K562 (cell line): ENCODE results near the gene CCDC77. TPM values are rescaled to one million over a fixed set of nuclear protein-coding genes. Genes with fewer than 3 reads are reported as not detected.

Experiments used
- ATAC-seq: fragments of 200-7000 bp; cut with Tn5 transposase; 3 replicates; pipeline ENCODE4 v1.9.1; 2020; ENCODE audit warnings: moderate library complexity
- BruUV-seq: library from RNA; stranded (reverse); fragments of 400-500 nt; replicated peaks from 2 replicates; lab custom pipeline; 2021; lab: Mats Ljungman, UMichigan
- CTCF ChIA-PET: fragments of 300-600 bp; formaldehyde crosslinking; extraction: SDS; loops from one replicate; lab custom pipeline; 2021; ENCODE audit warnings: low intra/inter-chr PET ratio; lab: Yijun Ruan, JAX
- POLR2A ChIA-PET: fragments of 300-600, 350-650 bp; sonication (Branson Sonifier 250); formaldehyde crosslinking; extraction: SDS; loops from one replicate; lab custom pipeline; 2021; ENCODE audit warnings: antibody characterized with exemption, inconsistent platforms; lab: Yijun Ruan, JAX
- DNase-seq, 4 experiments: peaks; one replicate each; pipeline versions ENCODE4 v3.0.0 to v3.0.0-alpha.2; 2011 to 2018; ENCODE audit warnings: low spot score in 3 of 4, mixed read lengths in 3 of 4; ENCODE audit errors: extremely low read depth in 1 of 4
- FAIRE-seq: peaks from 2 replicates; lab custom pipeline; 2011; peaks lifted over from hg19 to GRCh38; lab: Jason Lieb, UNC
- H2AFZ ChIP-seq: 2 replicates; pipeline ENCODE4 v1.6.0; 2011; ENCODE audit warnings: low read depth, low read length, control low read depth, inconsistent platforms
- H3K27ac ChIP-seq: fragments of 200-600 bp; 3 replicates; pipeline ENCODE4 v1.8.0; 2011; ENCODE audit warnings: low read depth, mild to moderate bottlenecking, control low read depth, inconsistent platforms, low read length, moderate library complexity, mixed read lengths; ENCODE audit errors: extremely low read depth
- H3K27me3 ChIP-seq, 2 experiments: fragments of 300-600 bp in 1 of 2; 2 replicates in 1 of 2; 3 replicates in 1 of 2; pipeline versions ENCODE4 v1.6.0 to v1.8.0; 2011; ENCODE audit warnings: inconsistent platforms in 2 of 2, low read length in 2 of 2, mild to moderate bottlenecking in 1 of 2, mixed read lengths in 1 of 2, moderate library complexity in 1 of 2; ENCODE audit not compliant: control insufficient read depth in 2 of 2, insufficient read depth in 2 of 2
- H3K36me3 ChIP-seq: fragments of 300-600 bp; 3 replicates; pipeline ENCODE4 v1.8.0; 2011; ENCODE audit warnings: mild to moderate bottlenecking, low read length, inconsistent platforms; ENCODE audit not compliant: control insufficient read depth, insufficient read depth
- H3K4me1 ChIP-seq, 2 experiments: fragments of 200-600 bp in 1 of 2; replicated peaks in 1 of 2; 2 replicates in 1 of 2; 3 replicates in 1 of 2; pipeline versions ENCODE4 v1.5.1 to v1.8.0; 2011; ENCODE audit warnings: inconsistent platforms in 2 of 2, low read length in 2 of 2, mild to moderate bottlenecking in 1 of 2, mixed read lengths in 1 of 2, moderate library complexity in 1 of 2; ENCODE audit not compliant: control insufficient read depth in 2 of 2, insufficient read depth in 2 of 2
- H3K4me2 ChIP-seq: 2 replicates; pipeline ENCODE4 v1.6.1; 2011; ENCODE audit warnings: low read length, control low read depth, inconsistent platforms, mixed read lengths; ENCODE audit not compliant: insufficient read depth
- H3K4me3 ChIP-seq: fragments of 200-600 bp; sonication (generic), shearing (Covaris generic); 2 replicates; pipeline ENCODE4 v1.5.1; 2016; ENCODE audit warnings: control low read depth, inconsistent platforms
- H3K79me2 ChIP-seq: fragments of 200-600 bp; 3 replicates; pipeline ENCODE4 v1.8.0; 2011; ENCODE audit warnings: low read length, inconsistent platforms; ENCODE audit not compliant: control insufficient read depth, insufficient read depth
- H3K9ac ChIP-seq, 2 experiments: 2 replicates each; pipeline versions ENCODE4 v1.6.0 to v1.6.1; 2011; ENCODE audit warnings: low read depth in 2 of 2, low read length in 2 of 2, control low read depth in 1 of 2, inconsistent platforms in 1 of 2, mild to moderate bottlenecking in 1 of 2, mixed read lengths in 1 of 2; ENCODE audit not compliant: insufficient read depth in 1 of 2
- H3K9me1 ChIP-seq: one replicate; pipeline ENCODE4 v1.6.0; 2011; ENCODE audit warnings: inconsistent platforms, mild to moderate bottlenecking, low read length, moderate library complexity; ENCODE audit not compliant: control insufficient read depth, insufficient read depth
- H3K9me3 ChIP-seq: replicated peaks from 2 replicates; pipeline ENCODE4 v1.5.1; 2011; ENCODE audit warnings: low read depth, low read length, inconsistent platforms; ENCODE audit not compliant: control insufficient read depth, insufficient read depth
- H4K20me1 ChIP-seq: replicated peaks from 2 replicates; pipeline ENCODE4 v1.6.1; 2011; ENCODE audit warnings: low read length, inconsistent platforms, mixed read lengths; ENCODE audit not compliant: control insufficient read depth, insufficient read depth
- CTBP1 ChIP-seq: fragments of 450-650 bp; IDR thresholded peaks from 2 replicates; pipeline ENCODE4 v1.6.1; 2016; ENCODE audit warnings: borderline replicate concordance
- DPF2 ChIP-seq: fragments of 450-650 bp; IDR thresholded peaks from 2 replicates; pipeline ENCODE4 v1.6.1; 2016
- FOXK1 ChIP-seq: sonication (generic); formaldehyde crosslinking; IDR thresholded peaks from 2 replicates; pipeline ENCODE4 v1.8.0; 2022; ENCODE audit warnings: missing genetic modification reagents, mild to moderate bottlenecking, borderline replicate concordance
- GATA2 ChIP-seq: sonication (generic); formaldehyde crosslinking; IDR thresholded peaks from 2 replicates; pipeline ENCODE4 v1.4.0; 2020; ENCODE audit warnings: mild to moderate bottlenecking, missing genetic modification reagents
- HLTF ChIP-seq: fragments of 450-650 bp; IDR thresholded peaks from 2 replicates; pipeline ENCODE4 v1.6.1; 2016
- HMG20A ChIP-seq: fragments of 450-650 bp; formaldehyde crosslinking; conservative IDR thresholded peaks from 2 replicates; pipeline ENCODE4 v1.4.0; 2020; ENCODE audit warnings: mild to moderate bottlenecking, mixed read lengths
- ILK ChIP-seq: fragments of 450-650 bp; IDR thresholded peaks from 2 replicates; pipeline ENCODE4 v1.6.1; 2016; ENCODE audit warnings: missing genetic modification characterization, low read depth, mild to moderate bottlenecking, missing compliant biosample characterization, moderate library complexity, borderline replicate concordance
- KHSRP ChIP-seq: fragments of 450-650 bp; IDR thresholded peaks from 2 replicates; pipeline ENCODE4 v1.6.1; 2017
- NR2C2 ChIP-seq, 2 experiments: fragments of 200-800 bp in 1 of 2; sonication (Bioruptor generic) in 1 of 2; sonication (generic) in 1 of 2; formaldehyde crosslinking in 1 of 2; IDR thresholded peaks; 2 replicates each; pipeline versions ENCODE4 v1.6.1 to v1.8.0; 2016 to 2022; ENCODE audit warnings: mild to moderate bottlenecking in 1 of 2, missing compliant biosample characterization in 1 of 2, missing genetic modification characterization in 1 of 2, missing genetic modification reagents in 1 of 2
- PRPF4 ChIP-seq: fragments of 200-400 bp; formaldehyde crosslinking; IDR thresholded peaks from one replicate; pipeline ENCODE4 v1.6.1; 2017; ENCODE audit warnings: low read length, low read depth, mild to moderate bottlenecking; ENCODE audit not compliant: insufficient read depth, poor library complexity, severe bottlenecking
- REST ChIP-seq, 2 experiments: fragments of 450-650 bp; formaldehyde crosslinking in 1 of 2; IDR thresholded peaks; 2 replicates each; pipeline versions ENCODE4 v1.4.0 to v1.6.1; 2014 to 2020; ENCODE audit warnings: mild to moderate bottlenecking in 2 of 2, borderline replicate concordance in 1 of 2, low read depth in 1 of 2
- RHOXF2B ChIP-seq: fragments of 250-450 bp; sonication (Bioruptor Pico); conservative IDR thresholded peaks from 2 replicates; pipeline ENCODE4 v1.5.1; 2021
- TAF1 ChIP-seq: IDR thresholded peaks from 2 replicates; pipeline ENCODE4 v1.6.1; 2011; ENCODE audit warnings: mild to moderate bottlenecking, low read length, moderate library complexity; ENCODE audit not compliant: insufficient read depth, control insufficient read depth, severe bottlenecking; ENCODE audit errors: extremely low read depth
- TFAM ChIP-seq: fragments of 250-450 bp; sonication (Bioruptor Pico); conservative IDR thresholded peaks from 2 replicates; pipeline ENCODE4 v1.5.0; 2021; ENCODE audit warnings: mild to moderate bottlenecking, moderate library complexity
- ZKSCAN8 ChIP-seq: fragments of 200-800 bp; sonication (Bioruptor generic); IDR thresholded peaks from 2 replicates; pipeline ENCODE4 v1.6.1; 2016; ENCODE audit warnings: missing genetic modification characterization, missing compliant biosample characterization
- WGBS: fragments of 100-300 bp; shearing (Covaris generic); methylation state at CpG from one replicate; pipeline ENCODE4 v1.1.6; 2016; ENCODE audit warnings: low coverage, mixed read lengths; ENCODE audit not compliant: insufficient coverage; ENCODE audit errors: missing lambda C conversion rate; 5-methylcytosine and 5-hydroxymethylcytosine counted together
- in situ Hi-C: fragments of 300-500 bp; cut with MboI; formaldehyde crosslinking; loops from 4 replicates; pipeline ENCODE4 v1.15.0; 2018; ENCODE audit warnings: inconsistent platforms, mixed read lengths
- intact Hi-C: fragments of 100-400 bp; cut with micrococcal nuclease; formaldehyde crosslinking; loops from 2 replicates; pipeline ENCODE4 v1.14.2; 2022
- polyA plus RNA-seq, 8 experiments: library from polyadenylated mRNA; depleted of rRNA in 4 of 8; stranded (reverse) in 5 of 8; unstranded in 3 of 8; fragments of >200 nt; fragmentation: Nextera tagmentation in 2 of 8; fragmentation: Illumina TruSeq in 1 of 8; extraction: Ambion mirVana in 2 of 8; extraction: Trizol in 1 of 8; gene quantifications; 2 replicates each; pipeline versions ENCODE4 v1.2.1 to v1.2.3, GENCODE V29; 2011 to 2014; ENCODE audit warnings: inconsistent platforms in 1 of 8, missing spikeins in 1 of 8
- total RNA-seq, 7 experiments: library from RNA; depleted of rRNA in 6 of 7; stranded (reverse); fragments of >200 nt in 6 of 7; fragmentation: Illumina TruSeq in 2 of 7; extraction: Trizol in 2 of 7; gene quantifications; 2 replicates each; pipeline versions ENCODE4 v1.2.1 to v1.2.3, GENCODE V29; 2011 to 2021; ENCODE audit warnings: low replicate concordance in 1 of 7

CCDC77 gene
- total and polyA plus RNA-seq, 9 of the 15 experiments (the other 6 are each of a cell fraction or from before 2014, with no cell fraction given) = 10.5 to 26.5 (median 17.8) TPM

- Histone ChIP-seq H3K9ac (no peak overlapping the region), H2AFZ (no peak overlapping the region)
- 0 out of 2 replicates have a peak, but pooled peaks have one; percentile 60 for TF ChIP-seq HMG20A
- no peak for TF ChIP-seq FOXK1 (CRISPR knock-in tag)
- no peak for TF ChIP-seq TAF1
- TF ChIP-seq DPF2 = 0 out of 2 replicates have a peak, but pooled peaks have one; percentile 33
- no peak for TF ChIP-seq PRPF4
- TF ChIP-seq KHSRP = no peak
- 0 out of 2 replicates have a peak, but pooled peaks have one; percentile 5 for TF ChIP-seq REST (IDR thresholded peaks at IDR 0.05; ENCODE audit: borderline replicate concordance)
- TF ChIP-seq REST (CRISPR knock-in tag; IDR thresholded peaks at IDR 0.05; ENCODE audit: low read depth) = no peak
- TF ChIP-seq ZKSCAN8 (CRISPR knock-in tag) = no peak
- peak; percentile 44; the same call in 1 of the 2 replicates for TF ChIP-seq GATA2 (CRISPR knock-in tag)
- TF ChIP-seq ILK (tag) = no peak
- no peak for TF ChIP-seq CTBP1
- no peak for TF ChIP-seq RHOXF2B (CRISPR knock-in tag)
- TF ChIP-seq NR2C2 (CRISPR knock-in tag; IDR thresholded peaks at IDR 0.05) = no peak
- no peak for TF ChIP-seq NR2C2 (tag; IDR thresholded peaks at IDR 0.05)
- TF ChIP-seq HLTF = no peak
- no peak for TF ChIP-seq TFAM (CRISPR knock-in tag)
Measured at GRCh38 chr12:450438-450837, 49.0 kb downstream of the CCDC77 start.

More at GRCh38 chr12:450438-450837, 49.0 kb downstream of the CCDC77 start:
- Histone ChIP-seq H3K79me2 (no peaks in the 10 kb centered on the region), H3K27ac (no peak overlapping the region), H3K9me1 (no peaks in the 10 kb centered on the region), H3K4me2 (no peak overlapping the region), H4K20me1 (no peaks in the 10 kb centered on the region), H3K4me3 (no peak overlapping the region), H3K27me3 (peaks cover 2 to 9% of the 10 kb centered on the region in 2 experiments; a peak in 1 of 5 replicates), H3K36me3 (no peaks in the 10 kb centered on the region), H3K9me3 (no peaks in the 10 kb centered on the region; the same call in 1 of the 2 replicates), H3K4me1 (peaks cover 0 to 11% of the 10 kb centered on the region in 2 experiments; a peak in 2 of 5 replicates)
- 3% methylated on average over 3 of the region's 3 CpGs for WGBS
- FAIRE-seq (no peak), ATAC-seq (peak; percentile 69; the same call in 2 of the 3 replicates), DNase-seq (peak; percentile 18 to 49 (median 30))
- intact Hi-C loops (no loop called here), in situ Hi-C loops (no loop called here)
- CTCF ChIA-PET = interaction anchor here (4.9 kb wide), 1 partner anchor 96 kb away, joined by 48 read pairs; no protein-coding TSS in a partner anchor
- POLR2A ChIA-PET = interaction anchor here (1.0 kb wide), 1 partner anchor 102 kb away, joined by 6 read pairs; no protein-coding TSS in a partner anchor
- BruUV-seq = no TSS peak
